PC-9 (cell line): ENCODE measurements around the gene GPD1. TPM values are rescaled to one million over a fixed set of nuclear protein-coding genes. Genes with fewer than 3 reads are reported as not detected.

Source experiments
- BruUV-seq: library from RNA; stranded (reverse); fragments of 400-500 nt; replicated peaks from 2 replicates; lab custom pipeline; 2021; lab: Mats Ljungman, UMichigan
- CTCF ChIA-PET: fragments of 300-600 bp; sonication (Branson Sonifier 250); formaldehyde crosslinking; loops from one replicate; lab custom pipeline; 2022; ENCODE audit warnings: antibody characterized with exemption; lab: Charles Lee
- POLR2A ChIA-PET: fragments of 300-600 bp; sonication (Branson Sonifier 250); formaldehyde crosslinking; loops from one replicate; lab custom pipeline; 2022; ENCODE audit warnings: antibody characterized with exemption; ENCODE audit not compliant: unreplicated experiment; lab: Charles Lee
- DNase-seq, 2 experiments: peaks; one replicate each; pipeline versions ENCODE4 v3.0.0 to v3.0.0-alpha.2; 2015 to 2022; ENCODE audit warnings: mixed read lengths in 1 of 2
- H2AFZ ChIP-seq: fragments of 200-600 bp; sonication (generic); 2 replicates; pipeline ENCODE4 v1.8.1; 2017; ENCODE audit warnings: antibody characterized with exemption
- H3F3A ChIP-seq: fragments of 200-600 bp; sonication (generic); 2 replicates; pipeline ENCODE4 v1.8.1; 2017; ENCODE audit warnings: antibody characterized with exemption, mild to moderate bottlenecking, low read depth; ENCODE audit not compliant: insufficient read depth
- H3K27ac ChIP-seq: fragments of 200-600 bp; sonication (generic); 2 replicates; pipeline ENCODE4 v1.6.1; 2016; ENCODE audit warnings: mixed run types
- H3K27me3 ChIP-seq: fragments of 200-600 bp; sonication (generic); 2 replicates; pipeline ENCODE4 v1.6.1; 2016; ENCODE audit warnings: low read depth, mixed run types; ENCODE audit not compliant: insufficient read depth
- H3K36me3 ChIP-seq: fragments of 200-600 bp; sonication (generic); 2 replicates; pipeline ENCODE4 v1.6.1; 2016; ENCODE audit warnings: low read depth, mixed run types
- H3K4me1 ChIP-seq: fragments of 200-600 bp; sonication (generic); replicated peaks from 2 replicates; pipeline ENCODE4 v1.6.1; 2016; ENCODE audit warnings: mixed run types; ENCODE audit not compliant: insufficient read depth
- H3K4me2 ChIP-seq: fragments of 200-600 bp; sonication (generic); 2 replicates; pipeline ENCODE4 v1.6.1; 2017; ENCODE audit warnings: mixed run types
- H3K4me3 ChIP-seq: fragments of 200-600 bp; sonication (generic); 2 replicates; pipeline ENCODE4 v1.6.1; 2016; ENCODE audit warnings: mixed run types
- H3K79me2 ChIP-seq: fragments of 200-600 bp; sonication (generic); 2 replicates; pipeline ENCODE4 v1.6.1; 2017; ENCODE audit warnings: low read depth, mixed run types
- H3K9me2 ChIP-seq: fragments of 200-600 bp; sonication (generic); 2 replicates; pipeline ENCODE4 v1.8.1; 2017; ENCODE audit warnings: mild to moderate bottlenecking; ENCODE audit not compliant: insufficient read depth
- H3K9me3 ChIP-seq: fragments of 200-600 bp; sonication (generic); 2 replicates; pipeline ENCODE4 v1.8.1; 2016; ENCODE audit warnings: low read depth; ENCODE audit not compliant: insufficient read depth
- H4K20me1 ChIP-seq: fragments of 200-600 bp; sonication (generic); 2 replicates; pipeline ENCODE4 v1.8.1; 2017; ENCODE audit not compliant: insufficient read depth
- EZH2 ChIP-seq: fragments of 200-600 bp; sonication (generic); IDR thresholded peaks from 2 replicates; pipeline ENCODE4 v1.8.0; 2017; ENCODE audit warnings: antibody characterized with exemption, low read depth
- intact Hi-C: fragments of 100-400 bp; cut with micrococcal nuclease; formaldehyde crosslinking; loops from one replicate; pipeline ENCODE4 v1.10.0; 2022; ENCODE audit not compliant: unreplicated experiment
- total RNA-seq: library from RNA; stranded (reverse); gene quantifications from 2 replicates; pipeline ENCODE4 v1.2.3, GENCODE V29; 2021
- TF ChIP-seq, protein P1 (sequence below): fragments of 200-600 bp; sonication (generic); conservative IDR thresholded peaks from 2 replicates; pipeline ENCODE4 v1.6.1; 2017; ENCODE audit warnings: mixed run types, antibody characterized with exemption, mild to moderate bottlenecking, moderate library complexity

GPD1 gene
- total RNA-seq, 1 experiment from 2014 or later: 0.24 TPM

DNA sequence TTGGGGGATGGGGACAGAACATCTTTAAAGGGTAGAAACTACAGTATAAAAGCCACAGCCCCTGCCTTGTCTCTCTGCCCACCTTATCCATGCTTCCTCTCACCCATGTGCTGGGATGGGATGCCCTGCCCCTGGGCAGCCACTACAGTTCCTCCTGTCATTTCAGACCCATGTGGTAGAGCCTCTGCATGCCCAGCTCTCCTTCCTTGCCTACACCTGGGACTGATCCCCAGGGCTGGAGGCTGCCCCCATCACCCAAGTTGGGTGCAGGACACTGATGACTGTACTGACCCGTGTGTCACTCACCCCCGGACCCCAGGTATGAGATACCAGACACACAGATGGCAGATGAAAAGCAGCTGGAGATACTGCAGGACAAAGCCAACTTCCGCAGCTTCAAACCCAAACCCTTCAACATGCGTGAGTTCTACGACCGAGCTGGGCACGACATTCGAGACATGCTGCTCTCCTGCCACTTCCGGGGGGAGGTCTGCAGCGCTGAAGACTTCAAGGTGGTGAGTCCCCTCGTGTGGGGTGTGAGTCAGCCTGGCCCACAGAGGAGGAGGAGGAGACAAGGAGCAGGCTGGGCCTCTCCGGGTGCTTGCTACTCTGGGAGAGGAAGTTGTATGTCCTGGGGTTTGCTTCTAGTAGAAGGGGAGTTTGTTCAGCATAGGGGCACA, 44.2 kb upstream of the GPD1 start:
- peaks cover 11% of the 10 kb centered on the region; the same call in 1 of the 2 replicates for H3K27me3 ChIP-seq
- H3K9me2 ChIP-seq: no peaks in the 10 kb centered on the region
- no peaks in the 10 kb centered on the region for H3K9me3 ChIP-seq
- H3K79me2 ChIP-seq: no peaks in the 10 kb centered on the region
- no peaks in the 10 kb centered on the region for H3K36me3 ChIP-seq
- H2AFZ ChIP-seq: no peak overlapping the region
- no peak for DNase-seq
- POLR2A ChIA-PET: no interaction called here
- intact Hi-C loops: loop anchor here (10.0 kb wide), 1 partner anchor 415 kb away; no protein-coding TSS in a partner anchor
- TF ChIP-seq EZH2: no peak
- TF ChIP-seq, protein P1, sequence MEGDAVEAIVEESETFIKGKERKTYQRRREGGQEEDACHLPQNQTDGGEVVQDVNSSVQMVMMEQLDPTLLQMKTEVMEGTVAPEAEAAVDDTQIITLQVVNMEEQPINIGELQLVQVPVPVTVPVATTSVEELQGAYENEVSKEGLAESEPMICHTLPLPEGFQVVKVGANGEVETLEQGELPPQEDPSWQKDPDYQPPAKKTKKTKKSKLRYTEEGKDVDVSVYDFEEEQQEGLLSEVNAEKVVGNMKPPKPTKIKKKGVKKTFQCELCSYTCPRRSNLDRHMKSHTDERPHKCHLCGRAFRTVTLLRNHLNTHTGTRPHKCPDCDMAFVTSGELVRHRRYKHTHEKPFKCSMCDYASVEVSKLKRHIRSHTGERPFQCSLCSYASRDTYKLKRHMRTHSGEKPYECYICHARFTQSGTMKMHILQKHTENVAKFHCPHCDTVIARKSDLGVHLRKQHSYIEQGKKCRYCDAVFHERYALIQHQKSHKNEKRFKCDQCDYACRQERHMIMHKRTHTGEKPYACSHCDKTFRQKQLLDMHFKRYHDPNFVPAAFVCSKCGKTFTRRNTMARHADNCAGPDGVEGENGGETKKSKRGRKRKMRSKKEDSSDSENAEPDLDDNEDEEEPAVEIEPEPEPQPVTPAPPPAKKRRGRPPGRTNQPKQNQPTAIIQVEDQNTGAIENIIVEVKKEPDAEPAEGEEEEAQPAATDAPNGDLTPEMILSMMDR: no peak
- H3K4me1 ChIP-seq: peaks cover 5% of the 10 kb centered on the region
- no peaks in the 10 kb centered on the region for H4K20me1 ChIP-seq
- no peak overlapping the region for H3K4me3 ChIP-seq
- BruUV-seq: no TSS peak
- no peak overlapping the region for H3K4me2 ChIP-seq
- H3K27ac ChIP-seq: no peak overlapping the region
- CTCF ChIA-PET: no interaction called here
- no peaks in the 10 kb centered on the region for H3F3A ChIP-seq

DNA sequence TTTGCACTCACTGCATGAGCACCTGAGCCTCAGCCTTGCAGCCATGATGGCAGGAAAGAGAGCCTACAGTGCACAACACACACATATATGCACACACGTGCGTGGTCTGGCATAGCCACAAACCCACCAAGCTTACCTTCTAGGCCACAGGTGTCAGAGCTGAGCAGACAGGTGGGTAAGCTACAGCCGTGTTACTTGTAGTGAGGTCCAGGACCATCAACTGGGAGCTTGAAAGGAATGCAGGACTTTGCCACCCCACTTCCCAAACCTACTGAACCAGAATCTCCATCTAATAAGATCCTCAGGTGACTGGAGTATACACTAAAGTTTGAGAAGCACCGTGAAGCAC, 43.7 kb upstream of the GPD1 start:
- H4K20me1 ChIP-seq: no peaks in the 10 kb centered on the region
- H3F3A ChIP-seq: no peaks in the 10 kb centered on the region
- H3K9me2 ChIP-seq: no peaks in the 10 kb centered on the region
- no peaks in the 10 kb centered on the region for H3K79me2 ChIP-seq
- H3K4me2 ChIP-seq: no peak overlapping the region
- BruUV-seq: no TSS peak
- ChIA-PET POLR2A (no interaction called here), CTCF (no interaction called here)
- H3K9me3 ChIP-seq: no peaks in the 10 kb centered on the region
- TF ChIP-seq, protein P1: no peak
- TF ChIP-seq EZH2: no peak
- no peak overlapping the region for H3K27ac ChIP-seq
- DNase-seq: no peak
- H3K27me3 ChIP-seq: peaks cover 11% of the 10 kb centered on the region; the same call in 1 of the 2 replicates
- no peak overlapping the region for H2AFZ ChIP-seq
- intact Hi-C loops: no loop called here
- no peak overlapping the region for H3K4me3 ChIP-seq
- H3K36me3 ChIP-seq: no peaks in the 10 kb centered on the region
- peaks cover 5% of the 10 kb centered on the region for H3K4me1 ChIP-seq

DNA sequence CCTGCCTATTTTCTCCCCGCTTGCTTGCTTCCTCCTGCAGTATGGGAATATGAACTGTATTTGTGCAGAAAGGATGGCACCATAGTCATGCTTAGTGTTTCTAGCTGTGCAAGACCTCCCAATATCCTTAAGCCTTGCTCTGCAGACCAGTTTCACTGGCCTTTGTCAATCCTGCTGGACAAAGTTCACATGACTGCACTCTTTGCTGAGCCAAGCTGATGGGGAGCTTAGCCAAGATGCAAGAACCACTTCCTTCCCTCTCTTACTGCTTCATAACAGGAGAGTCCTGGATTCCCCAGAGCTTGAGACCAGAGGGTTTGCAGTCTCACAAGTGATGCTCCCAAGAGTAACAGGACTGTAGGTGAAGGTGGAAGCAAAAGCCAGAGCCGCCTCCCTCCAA, 42.6 kb upstream of the GPD1 start:
- Histone ChIP-seq H3K9me3 (no peaks in the 10 kb centered on the region), H3K9me2 (no peaks in the 10 kb centered on the region), H3K4me1 (peaks cover 5% of the 10 kb centered on the region), H3K27me3 (peaks cover 10% of the 10 kb centered on the region; the same call in 1 of the 2 replicates), H3K79me2 (no peaks in the 10 kb centered on the region), H2AFZ (no peak overlapping the region), H3F3A (peaks cover 4% of the 10 kb centered on the region; the same call in 1 of the 2 replicates), H3K36me3 (no peaks in the 10 kb centered on the region), H3K4me3 (no peak overlapping the region), H3K27ac (no peak overlapping the region), H4K20me1 (no peaks in the 10 kb centered on the region), H3K4me2 (no peak overlapping the region)
- intact Hi-C loops: no loop called here
- DNase-seq: no peak
- POLR2A ChIA-PET: interaction anchor here (0.6 kb wide), 1 partner anchor 890 kb away, joined by 4 read pairs; no protein-coding TSS in a partner anchor
- CTCF ChIA-PET: no interaction called here
- TF ChIP-seq, protein P1: no peak
- TF ChIP-seq EZH2: no peak
- BruUV-seq: no TSS peak
